NCI-H774 (cell line): ENCODE results near the gene EPB41.

ENCODE experiments used
- DNase-seq: peaks from one replicate; lab custom pipeline; 2025; lab: John Stamatoyannopoulos, UW

EPB41 gene

DNA sequence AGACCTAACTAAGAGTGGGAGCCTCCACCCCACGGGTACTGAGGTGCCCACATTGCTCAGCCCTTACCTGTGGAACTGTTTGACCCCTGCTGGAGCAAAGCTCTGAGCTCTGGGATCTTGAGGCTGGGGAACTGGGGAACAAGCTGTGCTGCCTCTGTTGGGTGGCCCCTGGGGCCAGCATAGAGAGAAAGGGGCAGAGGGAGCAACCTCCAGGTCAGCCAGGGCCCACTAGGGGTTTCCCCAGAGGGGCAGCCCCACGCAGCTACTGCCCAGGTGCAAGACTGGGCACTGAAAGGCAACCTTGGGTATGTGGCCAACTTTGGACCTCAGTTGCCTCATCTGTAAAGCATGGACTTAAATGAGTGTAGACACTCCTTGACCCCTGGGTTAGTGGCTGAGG is 23.5 kb upstream of the EPB41 start:
- DNase-seq, result no peak

DNA sequence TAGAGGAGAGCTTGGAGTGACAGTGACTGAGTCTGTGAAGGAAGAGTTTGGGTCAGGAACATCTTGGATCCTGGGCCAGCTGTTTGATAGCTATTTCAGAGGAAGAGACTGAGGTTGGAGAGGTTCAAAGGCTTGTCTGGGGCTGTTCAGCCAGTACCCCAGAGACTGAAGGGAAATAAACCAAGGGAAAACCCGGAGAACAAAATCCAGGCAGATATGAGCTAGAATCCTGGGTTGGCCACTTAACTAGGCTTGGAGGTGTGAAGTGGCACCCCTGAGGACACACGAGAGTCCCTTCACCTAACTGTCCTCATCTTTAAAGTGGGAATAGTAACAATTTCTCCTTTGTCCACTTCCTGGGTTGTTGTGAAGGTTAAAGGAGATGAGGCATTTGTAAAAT is 23.1 kb upstream of the EPB41 start:
- DNase-seq, result no peak

DNA sequence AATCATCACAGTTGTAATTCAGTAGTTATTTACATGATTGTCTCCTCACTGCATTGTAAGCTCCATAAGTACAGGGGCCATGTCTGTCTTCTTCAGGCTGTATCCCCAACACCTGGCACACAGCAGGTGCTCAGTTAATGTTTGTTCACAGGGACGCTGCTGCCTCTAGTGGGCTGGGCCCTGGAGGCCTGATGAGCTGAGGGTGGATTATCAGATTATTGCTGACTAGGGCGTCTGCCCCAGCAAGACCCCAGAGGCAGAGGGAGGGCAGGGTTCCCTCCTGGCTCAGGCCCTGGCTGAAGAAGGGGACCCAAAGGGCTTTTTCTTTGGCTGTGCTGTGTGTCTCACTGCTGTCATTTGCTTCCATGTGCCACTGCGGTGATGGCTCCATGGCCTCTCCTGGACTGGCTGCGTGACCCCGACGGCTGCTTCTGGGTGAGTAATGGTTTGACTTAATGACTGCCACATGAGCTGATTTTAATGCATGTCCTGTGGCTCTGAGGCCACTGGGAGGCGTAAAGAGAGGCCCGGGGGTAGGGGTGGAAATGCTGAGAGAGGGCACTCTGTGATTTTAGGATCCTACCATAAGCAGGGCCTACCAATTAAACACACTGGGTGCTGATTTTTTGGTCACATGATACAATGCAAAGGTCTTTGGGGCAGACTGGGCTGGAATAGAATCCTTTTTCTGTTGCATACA is 20.8 kb upstream of the EPB41 start:
- no peak for DNase-seq

DNA sequence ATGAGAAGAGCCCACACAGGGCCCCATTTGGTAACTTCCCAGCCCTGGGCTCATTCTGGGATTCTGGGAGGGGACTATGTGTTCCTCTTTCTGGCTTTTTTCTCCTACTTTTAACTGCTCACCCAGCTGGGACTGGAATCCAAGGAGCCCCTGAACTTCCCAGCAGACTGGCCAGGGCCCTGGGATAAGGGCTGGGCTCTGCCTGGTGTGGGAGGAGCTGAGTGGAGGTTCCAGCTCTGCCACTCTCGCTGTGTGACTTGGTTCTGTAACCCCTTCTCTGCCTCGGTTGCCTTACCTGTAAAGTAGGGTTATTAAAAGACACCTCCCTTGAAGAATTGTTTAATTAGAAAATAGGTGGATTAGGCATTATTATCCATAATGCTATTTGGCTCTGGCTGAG is 19.6 kb upstream of the EPB41 start:
- DNase-seq, result no peak

DNA sequence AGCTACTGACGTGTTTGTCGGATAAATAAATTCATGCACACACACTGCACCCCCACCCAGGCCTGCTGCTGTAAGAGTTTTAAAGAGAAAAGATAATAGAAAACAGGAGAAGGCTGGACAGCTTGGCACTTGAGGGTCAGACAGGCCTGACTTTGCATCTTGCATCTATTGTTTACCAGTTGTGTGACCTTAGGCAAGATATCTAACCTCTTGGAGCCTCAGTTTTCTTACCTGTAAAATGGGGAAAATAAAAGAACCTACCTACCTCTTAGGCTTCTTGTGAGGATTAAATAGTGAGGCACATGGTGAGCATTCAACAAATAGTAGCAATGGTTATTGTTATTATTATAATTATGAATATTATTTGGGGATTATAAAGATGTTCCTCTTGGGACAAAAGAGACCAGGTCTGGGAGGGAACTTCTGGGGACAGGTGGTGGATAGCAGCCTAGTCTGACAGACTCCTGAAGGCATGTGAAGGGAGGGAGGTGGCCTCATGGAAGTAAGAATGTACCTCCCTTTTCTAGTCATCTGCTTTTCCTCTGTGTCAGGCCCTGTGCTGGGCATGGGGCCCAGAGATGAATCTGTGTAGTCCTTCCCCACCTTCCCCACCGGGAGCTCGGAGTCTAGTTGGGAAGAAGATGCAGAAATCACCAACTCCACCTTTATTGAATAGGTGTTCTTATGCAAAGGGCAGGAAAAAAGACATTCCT is 18.3 kb upstream of the EPB41 start:
- DNase-seq, result no peak

DNA sequence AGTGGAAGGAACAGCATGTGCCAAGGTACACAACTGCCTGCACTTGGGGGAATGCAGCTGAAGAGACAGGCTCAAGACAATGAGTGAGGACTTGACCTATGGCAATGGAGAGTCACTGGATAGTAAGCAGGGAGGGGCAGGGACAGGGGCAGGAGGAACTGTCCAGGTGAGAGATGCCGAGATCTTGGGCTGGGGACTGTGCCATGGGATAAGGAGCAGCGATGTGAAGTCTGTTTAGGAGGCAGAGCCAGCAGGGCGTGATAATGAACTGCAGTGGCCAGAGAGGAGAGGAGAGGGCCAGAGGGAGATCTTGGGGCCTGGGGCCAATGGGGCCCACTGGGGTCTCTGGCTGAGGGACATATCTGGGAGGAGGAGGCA is 17.8 kb upstream of the EPB41 start:
- DNase-seq, result no peak

DNA sequence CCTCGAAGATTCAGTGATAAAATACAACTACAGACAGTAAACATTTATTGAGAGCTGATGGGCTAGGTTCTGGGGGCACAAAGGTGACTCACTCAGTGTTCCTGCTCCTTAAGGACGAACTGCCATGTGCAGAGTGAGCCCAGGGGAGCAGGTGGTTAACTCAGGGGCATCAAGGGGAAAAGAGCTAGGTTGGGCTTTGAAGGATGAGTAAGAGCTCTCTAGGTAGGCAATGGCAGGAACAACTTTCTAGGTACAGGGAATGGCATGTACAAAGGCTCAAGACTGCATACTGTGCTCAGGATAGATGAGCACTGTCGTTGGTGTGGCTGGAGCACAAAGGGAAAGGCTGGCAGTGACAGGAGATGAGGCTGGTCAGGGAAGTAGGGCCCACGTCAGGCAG is 16.6 kb upstream of the EPB41 start:
- no peak for DNase-seq

DNA sequence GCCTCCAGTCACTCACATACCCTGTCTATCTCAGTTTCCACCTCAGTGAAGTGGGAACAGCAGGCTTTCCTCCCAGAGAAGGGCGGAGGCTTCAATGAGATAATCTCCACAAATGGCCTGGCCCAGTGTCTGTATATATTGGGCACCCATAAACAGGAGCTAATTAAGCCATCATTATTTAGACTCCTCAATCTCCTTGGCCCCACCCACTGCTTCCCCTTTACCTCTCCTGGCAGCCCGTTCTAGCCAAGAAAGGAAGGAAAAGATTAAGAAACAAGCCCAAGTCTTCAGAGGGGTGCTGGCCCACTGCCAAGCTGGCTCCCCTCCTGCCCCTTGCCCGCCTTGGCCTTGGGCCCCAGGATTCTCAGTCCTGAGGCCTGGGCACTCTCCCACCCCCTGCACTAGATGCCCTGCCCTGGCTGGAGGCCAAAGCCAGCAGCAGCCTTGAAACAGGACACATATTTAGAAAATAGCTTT is 15.9 kb upstream of the EPB41 start:
- no peak for DNase-seq

DNA sequence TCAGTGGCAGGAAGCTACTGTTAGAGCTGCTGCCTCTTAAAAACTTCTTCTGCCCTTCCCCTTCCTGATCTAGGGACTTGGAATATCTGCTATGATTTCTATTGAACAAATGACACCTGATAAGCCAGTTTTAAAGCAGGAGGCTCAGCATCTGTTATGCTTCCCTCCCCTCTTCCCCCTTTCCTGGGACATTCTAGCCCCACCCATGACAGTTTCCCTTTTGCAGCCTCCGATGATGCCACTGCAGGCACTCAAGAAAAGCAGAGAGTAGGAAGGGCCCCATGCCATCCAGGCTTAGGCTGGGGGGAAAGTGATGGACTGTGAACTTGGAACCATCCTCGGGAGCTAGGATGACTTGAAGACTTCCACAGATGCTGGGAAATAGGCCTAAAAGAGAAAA is 15.1 kb upstream of the EPB41 start:
- DNase-seq, result no peak

DNA sequence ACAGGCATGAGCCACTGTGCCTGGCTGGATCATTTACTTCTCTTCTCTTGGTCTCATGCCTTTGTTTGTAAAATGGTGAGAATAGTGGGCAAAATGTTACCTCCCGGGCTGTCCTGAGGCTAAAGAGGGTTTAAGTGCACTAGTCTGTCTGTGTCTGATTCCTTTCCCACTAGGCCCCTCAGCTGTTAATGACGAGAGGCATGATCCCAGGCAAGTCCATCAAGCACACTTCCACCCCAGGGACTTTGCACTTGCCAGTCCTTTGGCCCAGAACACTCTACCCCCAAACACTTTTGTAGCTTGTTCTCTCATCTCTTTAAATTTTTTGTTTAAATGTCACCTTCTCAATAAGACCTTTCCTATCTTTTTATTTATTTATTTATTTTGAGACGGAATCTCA is 13.8 kb upstream of the EPB41 start:
- DNase-seq, result no peak

DNA sequence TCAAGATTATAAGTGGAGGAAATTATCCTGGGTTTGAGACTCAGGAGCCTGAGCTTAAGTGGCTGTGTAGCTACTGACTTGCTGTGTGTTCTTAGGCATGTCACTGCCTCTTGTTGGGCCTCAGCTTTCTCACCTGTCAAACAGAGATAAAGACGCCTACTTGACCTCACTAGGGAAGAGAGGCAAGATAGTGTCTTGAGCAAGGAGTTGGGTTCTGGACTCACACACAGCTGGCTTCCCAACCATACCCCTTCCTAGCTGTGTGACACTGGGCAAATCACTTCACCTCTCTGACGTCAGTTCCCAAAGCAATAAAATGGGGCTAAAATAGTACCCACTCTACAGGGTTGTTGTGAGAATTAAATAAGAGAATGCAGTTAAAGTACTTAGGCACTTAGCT is 11.6 kb upstream of the EPB41 start:
- no peak for DNase-seq

DNA sequence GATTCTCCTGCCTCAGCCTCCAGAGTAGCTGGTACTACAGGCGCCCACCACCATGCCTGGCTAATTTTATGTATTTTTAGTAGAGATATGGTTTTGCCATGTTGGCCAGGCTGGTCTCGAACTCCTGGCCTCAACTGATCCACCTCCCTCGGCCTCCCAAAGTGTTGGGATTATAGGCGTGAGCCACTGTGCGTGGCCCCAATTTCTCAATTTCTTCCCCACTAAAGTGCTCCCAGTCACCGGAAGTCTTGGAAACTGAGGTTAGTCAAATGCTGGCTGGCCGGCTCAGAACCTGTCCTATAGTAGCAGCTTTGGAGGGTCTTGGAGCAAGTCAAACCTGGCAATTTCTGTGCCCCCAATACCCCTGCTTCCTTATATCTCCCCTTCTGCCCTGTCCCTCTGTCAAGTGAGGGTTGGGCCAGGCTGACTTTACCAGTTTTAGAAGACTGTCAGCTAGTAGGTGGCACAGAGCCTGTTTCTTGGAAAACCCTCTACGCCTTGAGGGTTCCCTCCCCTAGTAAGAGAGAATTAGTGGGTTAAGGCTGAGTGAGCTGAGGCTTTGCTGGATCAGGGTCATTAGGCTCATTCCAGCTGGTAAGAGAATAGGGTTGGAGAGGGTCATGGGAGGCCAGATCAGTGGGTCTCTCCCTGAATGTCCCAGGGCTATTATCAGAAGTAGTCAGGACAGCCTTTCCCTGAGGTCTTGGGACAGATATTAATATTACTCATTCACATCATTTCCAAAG is 8.3 kb upstream of the EPB41 start:
- DNase-seq, result no peak

DNA sequence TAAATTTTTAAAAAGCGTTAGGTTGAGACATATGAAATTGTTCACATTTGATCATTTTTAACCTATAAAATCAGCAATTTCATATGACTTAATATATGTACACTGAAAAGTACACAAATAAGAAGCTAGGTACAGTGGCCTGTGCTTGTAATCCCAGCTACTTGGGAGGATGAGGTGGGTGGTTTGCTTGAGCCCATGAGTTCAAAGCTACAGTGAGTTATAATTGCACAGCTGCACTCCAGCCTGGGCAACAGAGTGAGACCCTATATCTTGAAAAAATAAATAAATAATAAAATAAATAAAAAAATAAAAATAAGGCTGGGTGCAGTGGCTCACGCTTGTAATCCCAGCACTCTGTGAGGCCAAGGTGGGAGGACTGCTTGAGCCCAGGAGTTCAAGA is 5.2 kb upstream of the EPB41 start:
- no peak for DNase-seq

DNA sequence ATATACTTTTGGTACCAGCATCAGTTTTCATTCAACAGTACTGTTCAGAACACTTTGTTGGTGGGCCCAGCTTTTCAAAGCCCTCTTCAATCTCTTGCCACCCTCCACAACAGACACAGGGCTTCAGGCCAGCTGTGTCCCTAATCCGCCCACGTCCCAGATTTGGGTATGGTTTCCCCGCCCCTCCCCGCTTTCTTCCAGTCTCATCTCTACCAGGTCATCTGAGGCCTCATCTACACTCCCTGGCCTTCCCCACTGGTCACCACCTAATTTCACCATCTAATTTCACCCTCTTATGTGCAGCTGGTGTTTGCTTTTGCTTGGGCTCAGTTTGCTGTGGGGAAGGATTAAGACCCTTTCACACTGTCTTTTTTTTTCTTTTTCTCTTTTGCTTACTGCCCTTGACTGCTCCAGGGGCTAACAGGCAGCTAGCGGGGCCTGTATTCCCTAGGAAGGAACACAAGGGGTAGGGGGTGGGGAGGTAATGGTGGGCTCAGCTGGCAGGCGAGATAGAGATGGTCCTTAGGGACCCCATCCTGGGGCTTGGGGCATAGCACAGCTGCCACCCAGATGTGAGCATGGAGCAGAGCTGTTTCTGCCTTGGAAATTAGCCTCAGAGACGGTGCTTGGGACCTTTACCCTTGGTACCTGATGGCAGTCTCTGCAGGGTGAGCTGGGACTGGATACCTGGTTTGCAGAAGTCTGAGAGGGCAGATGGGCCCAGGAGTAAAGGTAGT is 3.8 kb upstream of the EPB41 start:
- DNase-seq, result no peak

DNA sequence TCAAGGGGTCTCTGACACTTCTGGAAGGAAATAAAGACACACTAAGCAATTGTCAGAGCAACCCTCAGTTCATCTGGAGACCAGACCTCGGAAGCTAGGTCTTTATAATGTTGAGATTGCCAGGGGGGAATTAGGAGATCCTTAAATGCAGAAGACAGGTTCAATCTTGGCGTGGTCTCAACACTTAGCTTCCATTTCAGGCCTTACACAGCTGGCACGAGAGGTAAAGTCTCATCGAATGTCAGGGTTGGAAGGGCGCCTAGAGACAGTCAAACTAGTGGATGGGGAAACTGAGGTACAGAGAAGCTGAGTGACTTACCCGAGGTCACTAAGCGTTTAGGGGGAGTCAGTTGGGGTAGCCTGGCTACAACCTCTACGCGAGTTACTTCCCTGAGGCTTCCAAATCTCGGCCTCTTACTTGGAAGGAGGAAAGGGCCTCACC is 562 bp upstream of the EPB41 start:
- DNase-seq, result no peak

DNA sequence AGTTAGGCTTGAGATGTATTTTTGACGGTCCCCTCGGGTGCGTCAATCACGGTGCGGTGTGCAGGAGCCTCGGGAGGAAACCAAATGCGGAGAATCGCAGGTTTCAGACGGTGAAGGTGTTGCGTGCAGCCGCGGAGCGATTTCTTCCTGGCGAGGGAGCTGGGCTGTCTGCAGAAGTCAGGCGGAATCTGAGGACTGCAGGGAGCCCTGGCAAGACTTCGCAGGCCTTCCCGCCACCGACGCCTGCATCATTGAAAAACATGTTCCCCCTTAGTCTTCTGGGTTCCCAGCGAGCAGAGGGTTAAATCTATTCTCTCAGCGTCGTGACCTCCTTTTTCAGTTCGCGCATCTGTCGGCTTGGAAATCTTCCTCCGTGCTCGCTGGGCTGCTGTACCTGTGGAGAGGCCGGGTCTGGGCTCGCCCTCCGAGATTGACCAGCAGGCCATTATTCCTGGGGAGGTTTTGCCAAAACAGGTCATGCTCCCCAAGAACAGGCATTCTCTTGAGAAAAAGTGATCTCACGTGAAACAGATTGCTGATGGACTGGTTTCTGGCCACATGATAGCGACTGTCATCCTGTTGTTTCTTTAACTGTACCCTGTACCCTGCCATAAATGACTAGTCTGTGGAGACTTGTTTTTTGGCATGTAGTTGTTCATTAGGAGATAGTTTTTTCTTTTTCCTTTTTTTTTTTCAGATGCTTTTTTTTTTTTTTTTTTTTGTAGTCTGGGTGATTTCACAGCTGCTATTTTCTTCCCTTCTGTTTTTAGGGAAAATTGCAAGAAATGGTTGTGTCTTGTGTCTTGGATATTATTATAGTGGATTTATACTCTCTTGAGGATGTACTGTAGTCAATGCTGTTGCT is 894 bp downstream of the EPB41 start:
- DNase-seq, result no peak

DNA sequence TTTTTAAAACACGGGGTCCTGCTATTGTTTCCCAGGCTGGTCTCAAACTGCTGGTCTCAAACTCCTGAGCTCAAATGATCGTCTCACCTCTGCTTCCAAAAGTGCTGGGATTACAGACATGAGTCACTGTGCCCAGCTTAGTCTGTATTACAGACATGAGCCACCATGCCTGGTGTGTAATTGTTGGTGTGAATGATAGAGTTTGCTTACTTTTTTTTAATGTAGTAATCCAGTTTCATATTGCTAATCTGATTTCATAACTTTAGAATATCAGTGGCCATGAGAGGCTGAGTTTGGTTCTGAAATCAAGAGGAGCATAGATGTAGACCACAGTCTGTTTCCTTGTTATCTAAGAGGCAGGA is 3.4 kb downstream of the EPB41 start:
- no peak for DNase-seq

DNA sequence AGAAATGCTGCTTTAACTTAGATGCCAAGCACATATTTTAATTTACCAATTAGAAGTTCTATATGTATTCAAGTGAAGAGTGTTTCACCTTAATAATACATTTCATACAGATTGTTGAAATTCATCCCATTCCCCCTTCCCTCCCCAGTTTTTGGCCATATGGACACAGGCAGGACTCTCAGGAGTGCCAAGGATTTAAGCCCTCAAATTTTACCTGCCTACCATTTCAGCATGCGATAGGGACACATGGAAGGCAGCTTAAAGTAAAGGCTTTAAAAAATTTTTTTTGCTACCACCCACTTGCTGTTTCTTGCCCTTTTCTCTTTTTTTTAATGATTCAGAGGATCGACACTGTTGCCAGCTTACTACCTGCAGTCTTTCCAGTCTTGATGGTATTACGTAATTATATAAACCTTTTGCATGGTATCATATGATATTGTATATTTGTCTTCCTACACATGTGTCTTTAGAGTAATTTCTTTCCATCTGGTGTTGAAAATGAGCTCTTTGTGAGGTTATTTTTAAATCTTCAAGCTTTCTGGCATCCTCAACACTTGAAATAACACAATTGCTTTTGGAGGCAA is 7.0 kb downstream of the EPB41 start:
- DNase-seq, result no peak

DNA sequence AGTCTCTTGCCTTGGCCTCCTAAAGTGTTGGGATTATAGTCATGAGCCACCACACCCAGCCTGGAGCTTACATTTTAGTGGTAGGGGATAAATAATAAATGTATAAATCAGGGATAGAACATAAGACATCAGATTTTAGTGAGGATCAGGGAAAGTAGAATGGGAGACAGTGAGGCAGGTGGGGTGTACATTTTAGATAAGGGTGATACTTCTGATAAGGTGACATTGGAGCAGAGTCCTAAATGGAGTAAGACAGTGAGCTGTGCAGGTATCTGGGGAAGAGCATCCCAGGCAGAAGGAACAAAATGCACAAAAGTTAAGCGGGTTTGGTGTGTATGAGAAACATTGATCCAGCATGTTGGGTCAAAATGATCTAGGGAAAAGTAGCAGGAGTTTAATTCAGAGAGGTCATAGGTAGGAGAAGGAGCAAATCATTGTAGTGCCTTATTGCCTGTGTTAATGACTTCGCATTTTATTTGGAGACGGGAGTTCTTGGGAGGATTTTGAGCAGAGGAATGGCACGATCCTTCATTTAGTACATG is 11.1 kb downstream of the EPB41 start:
- DNase-seq, result no peak

DNA sequence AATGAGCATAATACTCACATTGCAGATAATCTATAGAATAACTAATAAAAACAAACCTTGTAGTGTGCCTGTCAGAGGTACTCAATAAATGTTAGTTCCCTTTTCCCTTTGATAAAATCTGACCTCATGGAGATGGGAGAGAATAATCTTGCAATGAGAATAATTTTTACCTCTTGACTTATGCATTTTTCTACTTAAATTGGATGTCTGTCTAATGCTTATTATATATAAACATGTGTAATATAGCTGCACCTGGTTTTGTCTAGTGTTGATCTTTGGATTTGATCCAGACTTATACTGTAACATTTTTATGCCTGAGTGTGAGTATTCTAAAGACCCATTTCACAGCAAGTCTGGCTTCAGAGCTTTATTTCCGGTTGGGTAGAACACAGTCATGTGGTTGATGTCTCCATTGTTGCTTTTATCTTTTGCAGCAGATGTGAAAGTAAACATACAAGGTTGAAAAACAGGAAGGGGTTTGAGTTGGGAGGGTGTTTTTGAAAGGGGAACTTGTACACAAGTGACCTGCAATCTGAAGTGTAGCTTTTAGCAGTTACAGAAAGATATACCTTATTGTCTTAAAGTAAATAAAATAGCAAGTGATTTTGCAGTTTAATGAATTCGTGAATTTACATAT is 12.4 kb downstream of the EPB41 start:
- peak; percentile 4 for DNase-seq
